ENCODE measurements around the gene PLEKHH2.

- TF ChIP-seq CTCF (IDR thresholded peaks at IDR 0.05) (no peak), POLR2A (IDR thresholded peaks at IDR 0.05) (no peak)
These were observed 52.9 kb downstream of the PLEKHH2 start for GRCh38 chr2:43689999-43690398.

Data from adrenal gland (tissue), 5 donors.